CD4-positive, alpha-beta T cell treated with Interferon alpha-2 for 1 hour (primary cell): ENCODE measurements around the gene GUCA2A.
"Not testable (repeated sequence)": the region's sequence is repeated elsewhere in the genome, so short reads cannot be mapped to it uniquely, and the experiment has no call there.

Experiments
- DNase-seq, 2 donors: peaks; one replicate each; pipeline ENCODE4 v3.0.0-alpha.2; 2020 to 2022

GUCA2A gene, protein sequence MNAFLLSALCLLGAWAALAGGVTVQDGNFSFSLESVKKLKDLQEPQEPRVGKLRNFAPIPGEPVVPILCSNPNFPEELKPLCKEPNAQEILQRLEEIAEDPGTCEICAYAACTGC

GRCh38 chr1:42164551-42165420 is at the start of gene GUCA2A:
TSS of gene GUCA2A (minus strand) at chr1:42164745. CDS start at chr1:42164712, 33 bp downstream.
- no peak for DNase-seq

DNA sequence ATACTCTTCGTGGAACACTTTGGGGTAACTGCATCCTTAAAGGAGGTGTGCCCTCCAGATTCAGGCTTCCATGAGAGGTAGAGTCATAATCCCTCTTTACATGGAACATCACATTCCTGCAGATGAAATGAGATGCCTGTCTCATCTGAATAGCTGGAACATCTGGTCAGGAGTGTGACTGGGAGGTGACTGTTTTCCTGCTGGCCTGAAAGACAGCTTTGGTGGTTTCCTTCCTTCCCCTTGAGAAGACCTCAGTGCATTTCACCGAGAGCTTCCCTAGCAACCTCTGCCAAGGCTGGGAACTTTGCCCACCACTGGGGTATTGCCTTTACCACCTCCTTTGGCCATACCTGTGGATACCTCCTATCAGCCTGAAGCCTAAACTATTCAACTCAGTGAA is 46.7 kb upstream of the GUCA2A start:
- no peak for DNase-seq

- no peak for DNase-seq
Observed at GRCh38 chr1:42210421-42211133, 46.0 kb upstream of the GUCA2A start.

- no peak for DNase-seq
Observed at GRCh38 chr1:42209526-42210251, 45.1 kb upstream of the GUCA2A start.

DNA sequence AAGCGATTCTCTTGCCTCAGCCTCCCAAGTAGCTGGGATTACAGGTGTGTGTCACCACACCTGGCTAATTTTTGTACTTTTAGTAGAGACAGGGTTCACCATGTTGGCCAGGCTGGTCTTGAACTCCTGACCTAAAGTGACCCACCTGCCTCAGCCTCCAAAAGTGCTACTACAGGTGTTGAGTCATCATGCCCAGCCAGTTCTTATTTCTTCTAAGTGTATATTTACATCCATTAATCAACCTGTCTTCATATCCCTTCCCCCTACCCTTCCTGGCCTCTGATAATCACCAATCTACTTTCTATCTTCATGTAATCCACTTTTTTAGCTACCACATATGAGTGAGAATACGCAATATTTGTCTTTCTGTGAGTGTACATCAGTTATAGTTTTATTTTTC is 42.4 kb upstream of the GUCA2A start:
- DNase-seq: not testable (repeated sequence)

DNA sequence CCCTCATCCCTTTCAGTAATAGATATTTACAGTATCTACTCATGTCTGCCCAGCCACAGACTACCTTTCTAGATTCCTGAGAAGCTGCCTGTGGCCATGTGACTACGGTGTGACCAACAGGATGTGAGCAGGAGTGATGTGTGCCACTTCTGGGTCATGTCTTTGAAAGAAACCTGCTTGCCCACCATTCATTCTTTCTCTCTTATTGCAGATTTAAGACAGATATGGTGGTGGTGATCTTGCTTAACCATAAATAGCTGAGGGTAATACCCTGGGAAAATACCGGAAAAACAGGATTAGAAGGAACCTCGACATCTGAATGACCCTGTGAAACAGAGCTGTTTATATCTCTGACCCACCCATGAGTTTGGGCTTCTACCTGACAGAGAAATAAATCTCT is 41.6 kb upstream of the GUCA2A start:
- DNase-seq: no peak

DNA sequence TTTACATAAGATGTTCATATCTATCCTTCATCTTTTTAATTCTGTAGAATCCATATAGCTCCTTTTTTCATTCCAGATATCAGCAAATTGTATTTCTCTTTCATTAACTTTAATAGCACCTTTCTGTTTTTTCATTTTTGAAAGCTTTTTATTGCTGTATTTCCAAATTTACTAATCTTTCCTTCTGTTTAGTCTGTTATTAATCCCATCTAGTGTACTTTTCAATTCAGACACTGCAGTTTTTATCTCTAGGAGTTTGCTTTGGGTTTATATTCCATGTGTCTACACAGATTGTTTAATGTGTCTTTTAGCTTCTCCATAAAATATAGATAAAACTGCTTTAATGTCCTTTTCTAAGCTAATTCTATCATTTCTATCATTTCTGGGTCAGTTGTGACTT is 37.4 kb upstream of the GUCA2A start:
- no peak for DNase-seq

DNA sequence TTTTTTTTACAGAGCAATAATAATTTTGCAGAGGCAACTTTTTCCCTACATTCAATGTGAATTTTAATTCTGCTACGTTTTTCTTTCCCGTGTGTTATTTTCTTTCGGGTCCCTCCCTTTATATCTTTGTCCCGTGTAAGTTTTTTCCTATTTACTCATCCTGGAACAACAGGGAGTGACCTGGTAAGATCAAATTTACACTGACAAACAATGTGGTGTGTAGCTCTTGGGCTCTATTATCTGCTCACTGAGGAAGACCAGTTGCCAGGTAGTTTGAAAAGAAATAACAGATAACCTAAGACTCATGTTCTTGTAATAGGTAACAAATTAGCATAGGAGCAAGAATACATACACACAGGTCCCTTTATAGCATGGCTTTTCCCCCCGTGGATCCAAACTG is 33.7 kb upstream of the GUCA2A start:
- no peak for DNase-seq

GRCh38 chr1:42195841-42196240 is 31.3 kb upstream of the GUCA2A start:
- no peak for DNase-seq

DNA sequence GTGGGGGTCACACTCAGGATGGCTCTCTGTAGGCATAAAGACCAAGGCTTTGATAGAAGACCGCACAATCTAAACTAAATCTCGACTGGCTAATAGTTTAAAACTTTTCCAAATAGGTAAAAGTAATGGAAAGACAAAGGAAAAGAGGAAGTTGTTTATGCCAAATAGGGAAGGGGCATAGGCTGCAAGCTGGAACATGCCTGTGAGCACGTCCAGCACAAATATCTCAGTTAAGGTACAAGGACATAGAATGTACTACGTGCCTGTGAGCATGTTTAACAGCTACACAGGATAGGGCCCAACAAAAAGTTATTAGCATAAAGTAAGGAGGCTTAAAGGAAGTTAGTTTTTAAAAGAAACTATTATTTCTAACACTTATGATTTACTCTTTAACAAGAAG is 27.6 kb upstream of the GUCA2A start:
- no peak for DNase-seq

GRCh38 chr1:42191319-42191718 is 26.8 kb upstream of the GUCA2A start:
- no peak for DNase-seq

GRCh38 chr1:42189931-42190853 is 25.6 kb upstream of the GUCA2A start:
- DNase-seq: no peak

DNA sequence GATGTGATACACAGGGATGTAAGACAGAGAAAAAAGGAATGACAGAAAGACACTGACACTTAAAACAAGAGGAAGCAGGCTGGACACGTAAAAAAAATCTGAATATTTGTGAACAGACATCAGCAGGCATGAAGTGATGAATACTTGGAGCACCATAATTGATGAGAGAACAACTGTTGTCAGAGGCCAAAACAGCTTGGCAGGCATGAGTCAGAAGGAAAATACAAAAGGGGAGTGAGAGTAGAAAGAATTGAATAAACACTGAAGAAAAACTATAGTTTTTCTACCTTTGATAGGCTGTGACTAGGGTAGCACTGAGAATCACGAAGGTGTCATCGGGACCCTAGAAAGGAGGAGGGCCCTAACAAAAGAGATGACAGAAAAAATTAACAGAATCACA is 21.6 kb upstream of the GUCA2A start:
- no peak for DNase-seq

GRCh38 chr1:42184616-42185015 is 20.1 kb upstream of the GUCA2A start:
- no peak for DNase-seq

DNA sequence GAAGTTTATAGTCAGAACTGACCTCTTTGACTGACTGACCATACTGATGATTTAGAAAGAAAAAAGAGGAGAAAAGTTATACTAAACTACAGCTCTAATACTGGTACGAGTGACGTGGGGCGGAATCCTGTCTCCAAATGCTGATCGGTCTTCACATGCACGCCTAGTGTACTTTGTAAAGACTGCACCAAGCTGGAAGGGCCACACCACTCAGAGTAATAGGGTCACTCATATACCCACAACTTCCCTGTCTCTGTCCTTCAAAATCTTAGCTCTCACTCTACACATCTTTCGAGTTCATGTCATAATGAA is 19.4 kb upstream of the GUCA2A start:
- DNase-seq: no peak

DNA sequence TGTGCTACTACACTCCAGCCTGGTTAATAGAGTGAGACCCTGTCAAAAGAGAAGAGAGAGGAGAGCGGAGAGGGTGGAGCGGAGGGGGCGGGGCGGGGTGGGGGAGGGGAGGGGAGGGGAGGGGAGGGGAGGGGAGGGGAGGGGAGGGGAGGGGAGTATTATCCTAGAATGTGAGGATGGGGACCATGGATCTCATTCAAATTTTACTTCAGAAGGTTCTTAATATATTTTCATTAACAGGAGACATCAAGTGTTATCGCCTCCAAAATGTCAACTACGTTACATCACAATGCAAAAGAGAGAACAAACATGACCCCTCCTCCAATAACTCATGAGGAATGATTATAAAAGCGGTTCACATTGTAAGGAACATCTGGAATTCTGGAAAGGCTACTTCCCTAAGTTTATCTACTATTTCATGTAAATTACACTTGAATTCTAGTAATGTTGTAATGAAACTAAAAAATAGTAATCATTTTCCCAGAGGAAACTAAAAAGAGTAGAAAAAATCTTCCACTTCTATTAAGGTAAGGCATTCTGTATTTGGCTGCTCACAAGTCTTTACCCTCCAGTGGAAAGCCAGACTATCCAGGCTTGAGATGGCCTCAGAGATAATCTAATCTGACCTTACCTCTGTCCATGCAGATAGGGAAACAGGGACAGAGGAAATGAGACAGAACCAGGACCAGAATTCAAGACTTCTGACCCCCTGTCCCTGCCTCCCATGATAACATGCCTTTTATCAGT is 18.8 kb upstream of the GUCA2A start:
- no peak for DNase-seq

GRCh38 chr1:42181687-42182086 is 17.1 kb upstream of the GUCA2A start:
- DNase-seq: no peak

DNA sequence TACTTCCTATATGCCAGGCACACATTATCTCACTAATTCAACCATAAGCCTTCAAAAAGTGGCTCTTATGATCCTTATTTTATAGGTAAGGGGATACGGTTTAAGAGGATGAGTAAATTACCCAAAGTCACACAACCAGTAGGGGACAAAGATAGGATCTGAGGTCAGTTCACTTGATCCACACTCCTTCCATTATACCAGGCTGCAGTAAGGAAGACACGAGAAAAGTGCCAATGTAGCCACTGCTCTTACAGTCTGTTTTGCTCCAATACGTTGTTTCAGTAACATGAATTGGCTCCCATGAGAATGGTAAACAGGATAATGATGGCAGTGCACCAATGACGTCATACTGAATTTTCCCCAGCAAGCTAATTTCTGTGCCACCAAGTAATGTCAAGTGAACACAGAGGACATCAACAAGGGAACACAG is 15.4 kb upstream of the GUCA2A start:
- DNase-seq: no peak

DNA sequence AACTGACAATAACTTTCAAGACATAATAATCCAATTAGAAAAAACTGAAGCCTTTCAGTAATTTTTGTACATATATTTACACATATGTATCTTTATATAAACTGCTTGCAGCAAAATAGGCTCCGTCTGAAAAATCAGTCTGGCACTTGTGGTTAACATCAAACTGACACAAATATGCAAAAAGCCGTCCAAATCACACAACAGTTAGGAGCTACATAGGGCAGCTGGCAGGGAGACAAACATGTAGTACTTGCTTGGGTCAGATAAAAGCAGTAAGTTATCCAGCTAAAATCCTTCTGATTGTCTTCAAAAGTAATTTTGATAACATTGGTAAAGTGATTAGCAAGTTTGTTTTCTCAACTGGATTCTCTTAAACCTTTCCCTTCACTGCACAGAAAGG is 14.7 kb upstream of the GUCA2A start:
- DNase-seq: no peak

- DNase-seq: no peak
Observed at GRCh38 chr1:42178249-42178648, 13.7 kb upstream of the GUCA2A start.

GRCh38 chr1:42177541-42177981 is 13.0 kb upstream of the GUCA2A start:
- no peak for DNase-seq
